Stromal cell of bone marrow (primary cell): Measurements from ENCODE around the gene GAGE10.
A peak's percentile ranks its signal among the peaks of the same experiment; 100 is the strongest.
"Not testable (repeated sequence)": the region's sequence is repeated elsewhere in the genome, so short reads cannot be mapped to it uniquely, and the experiment has no call there.

ENCODE experiments used
- DNase-seq: peaks from one replicate; pipeline ENCODE4 v3.0.0-alpha.2; 2012; ENCODE audit warnings: low read depth

Gene GAGE10

GRCh38 chrX:49276671-49277534 is 26.5 kb upstream of the GAGE10 start:
- DNase-seq = no peak

GRCh38 chrX:49277535-49277830 is 26.0 kb upstream of the GAGE10 start:
- DNase-seq = no peak

DNA sequence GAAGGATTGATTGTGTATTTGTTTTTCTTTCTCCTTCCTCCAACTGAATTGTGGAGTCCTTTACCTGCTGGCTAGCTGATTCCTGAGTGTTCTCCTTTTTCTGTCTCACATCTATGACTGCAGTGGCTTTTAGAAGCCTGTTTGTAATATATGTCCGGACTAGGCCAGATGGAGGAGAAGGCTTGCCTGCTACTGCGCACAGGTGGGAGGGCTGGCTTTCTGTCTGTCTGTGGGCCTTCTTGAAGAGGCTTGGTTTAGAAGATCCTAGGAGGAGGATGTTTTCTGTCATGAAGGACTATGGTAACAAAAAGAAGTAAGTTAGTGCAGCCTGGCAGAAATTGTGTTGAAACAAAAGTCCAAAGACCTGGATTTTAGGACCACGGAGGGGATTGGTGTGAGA is 25.4 kb upstream of the GAGE10 start:
- DNase-seq = no peak

- peak; percentile 9 for DNase-seq
Observed at GRCh38 chrX:49282647-49283011, 20.8 kb upstream of the GAGE10 start.

GRCh38 chrX:49284212-49284611 is 19.2 kb upstream of the GAGE10 start:
- no peak for DNase-seq

- no peak for DNase-seq
Observed at GRCh38 chrX:49286136-49286535, 17.3 kb upstream of the GAGE10 start.

GRCh38 chrX:49286581-49286980 is 16.9 kb upstream of the GAGE10 start:
- no peak for DNase-seq

DNA sequence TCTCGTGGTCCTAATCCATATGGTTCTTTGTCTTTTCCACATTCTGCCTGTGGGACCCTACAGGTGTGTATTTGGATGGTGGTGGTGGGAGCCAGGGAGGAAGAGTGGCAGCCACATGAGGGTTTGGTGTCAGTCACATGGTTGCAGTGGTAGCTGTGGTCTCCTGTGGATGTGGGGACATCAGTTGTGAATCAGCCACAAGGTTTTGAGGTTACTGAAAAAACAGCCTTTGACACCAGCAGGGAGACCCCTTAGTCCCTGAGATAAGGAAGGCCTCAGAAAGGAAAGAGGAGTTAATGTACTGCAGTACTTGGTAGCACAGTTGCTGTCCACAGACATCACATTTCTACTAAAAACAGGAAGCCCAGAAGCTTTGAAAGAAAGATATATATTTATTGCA is 15.8 kb upstream of the GAGE10 start:
- DNase-seq = no peak

- DNase-seq = no peak
Observed at GRCh38 chrX:49290215-49290614, 13.2 kb upstream of the GAGE10 start.

DNA sequence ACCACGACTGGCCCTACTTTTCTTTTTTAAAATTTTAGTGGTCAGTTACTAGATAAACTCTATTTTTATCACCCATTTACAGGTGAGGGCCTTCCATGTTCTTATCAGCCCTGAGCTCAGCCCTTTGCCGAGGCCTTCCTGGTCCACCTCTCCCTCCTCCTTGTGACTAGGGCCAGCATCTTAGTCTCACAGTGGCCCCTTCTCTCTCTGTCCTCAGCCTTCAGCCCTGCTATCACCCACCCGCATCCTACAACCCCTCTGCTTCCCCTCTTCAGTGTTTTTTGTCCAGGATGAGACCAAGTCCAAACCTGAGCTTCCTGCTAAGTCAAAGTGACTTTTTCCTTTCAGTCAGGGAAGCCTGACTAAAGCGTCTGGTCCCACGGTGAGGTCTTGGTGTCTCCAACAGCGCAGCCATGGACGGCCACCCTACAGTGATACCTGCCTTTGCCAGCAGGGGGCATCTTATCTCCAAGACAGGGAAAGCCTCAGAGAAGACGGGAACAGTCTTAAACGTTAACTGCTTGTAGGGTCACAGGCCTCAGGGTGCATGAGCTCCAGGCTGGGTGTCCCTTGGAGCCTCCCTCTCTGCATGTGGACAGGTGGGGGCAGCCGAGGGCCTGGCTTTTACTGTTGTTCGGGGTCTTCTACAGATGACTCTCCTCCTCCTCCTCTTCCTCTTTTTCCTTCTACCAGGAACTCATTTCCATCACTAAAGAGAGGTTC is 11.7 kb upstream of the GAGE10 start:
- no peak for DNase-seq

GRCh38 chrX:49292400-49293362 is 10.8 kb upstream of the GAGE10 start:
- no peak for DNase-seq

- DNase-seq = not testable (repeated sequence)
Observed at GRCh38 chrX:49299293-49299692, 4.2 kb upstream of the GAGE10 start.

DNA sequence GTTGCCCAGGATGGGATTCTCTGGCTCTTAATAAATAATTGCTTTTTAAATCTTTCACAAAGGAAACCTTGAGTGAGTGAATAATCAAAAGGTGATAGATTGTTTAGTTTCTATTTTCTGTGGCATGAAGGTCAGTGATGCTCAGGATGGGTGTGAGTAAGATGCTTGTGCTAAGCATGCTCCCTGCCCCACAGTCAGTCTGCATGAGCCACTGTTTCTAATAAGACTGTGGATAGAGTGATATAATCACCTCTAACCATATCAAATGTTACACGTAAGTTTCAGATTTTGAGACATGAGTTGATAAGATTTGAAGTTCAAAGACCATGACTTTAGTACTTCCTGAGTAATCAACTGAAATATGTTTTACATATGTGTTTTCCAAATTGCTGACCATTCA is 2.7 kb upstream of the GAGE10 start:
- no peak for DNase-seq

GRCh38 chrX:49307775-49308174 is 4.3 kb downstream of the GAGE10 start:
- DNase-seq = not testable (repeated sequence)

GRCh38 chrX:49308604-49309269 is 5.3 kb downstream of the GAGE10 start:
- no peak for DNase-seq

- DNase-seq = no peak
Observed at GRCh38 chrX:49309401-49309981, 6.0 kb downstream of the GAGE10 start.

- DNase-seq = no peak
Observed at GRCh38 chrX:49310371-49310770, 6.9 kb downstream of the GAGE10 start.

DNA sequence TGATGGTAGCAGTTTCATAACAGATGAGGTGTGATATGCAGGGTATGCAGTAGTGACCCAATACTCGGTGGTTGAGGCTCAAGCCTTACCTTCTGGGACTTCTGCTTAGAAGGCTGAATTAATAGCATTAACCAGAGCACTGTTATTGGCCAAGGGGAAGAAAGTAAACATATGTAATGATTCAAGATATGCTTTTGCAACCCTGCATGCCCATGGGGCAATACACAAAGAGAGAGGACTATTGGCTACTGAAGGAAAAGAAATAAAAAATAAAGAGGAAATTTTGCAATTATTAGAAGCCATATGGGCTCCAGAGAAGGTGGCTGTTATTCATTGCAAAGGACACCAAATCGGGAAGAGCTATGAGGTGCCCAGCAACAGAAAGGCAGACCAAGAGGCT is 8.7 kb downstream of the GAGE10 start:
- no peak for DNase-seq

GRCh38 chrX:49316085-49316484 is 12.6 kb downstream of the GAGE10 start:
- DNase-seq = no peak

DNA sequence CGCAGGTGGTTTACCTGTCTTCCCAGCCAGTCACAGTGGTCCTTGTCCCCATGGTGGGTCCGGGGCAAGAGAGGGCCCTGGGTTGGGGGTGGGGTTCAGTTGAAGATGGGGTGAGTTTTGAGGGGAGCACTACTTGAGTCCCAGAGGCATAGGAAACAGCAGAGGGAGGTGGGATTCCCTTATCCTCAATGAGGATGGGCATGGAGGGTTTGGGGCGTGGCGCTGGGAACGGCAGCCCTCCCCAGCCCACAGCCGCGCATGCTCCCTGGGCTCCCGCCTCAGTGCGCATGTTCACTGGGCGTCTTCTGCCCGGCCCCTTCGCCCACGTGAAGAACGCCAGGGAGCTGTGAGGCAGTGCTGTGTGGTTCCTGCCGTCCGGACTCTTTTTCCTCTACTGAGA is 18.3 kb downstream of the GAGE10 start, which contains the start of gene GAGE12J:
Gene GAGE12J (plus strand): TSS at position 301 of the 400 bp plus-strand sequence. CDS start 1,157 bp downstream, outside the sequence.
- not testable (repeated sequence) for DNase-seq

DNA sequence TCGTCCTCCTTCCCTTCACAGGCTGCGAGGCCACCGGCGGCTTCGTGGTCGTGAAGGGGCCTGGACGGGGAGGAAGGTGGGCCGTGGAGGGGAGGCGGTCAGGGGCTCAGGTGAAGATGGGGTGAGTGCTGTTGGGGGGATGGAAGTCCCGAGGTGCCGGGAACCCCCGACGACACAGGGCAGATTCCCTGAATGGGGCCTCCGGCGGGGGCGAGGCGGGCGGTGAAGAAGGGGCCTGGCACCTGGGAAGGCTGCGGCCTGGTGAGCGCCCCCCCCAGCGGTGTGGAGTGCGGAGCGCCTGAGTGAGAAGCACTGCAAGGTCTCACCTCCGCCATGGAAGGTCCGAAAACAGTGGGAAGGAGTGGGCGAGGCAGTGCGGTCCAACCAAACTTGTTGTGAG is 18.8 kb downstream of the GAGE10 start:
- DNase-seq = not testable (repeated sequence)
